Fibroblast of the conjunctiva (primary cell): ENCODE measurements around the gene SND1.

Source experiments
- DNase-seq: peaks from one replicate; pipeline ENCODE4 v3.0.0-alpha.2; 2010; ENCODE audit warnings: low read depth

The SND1 gene

DNA sequence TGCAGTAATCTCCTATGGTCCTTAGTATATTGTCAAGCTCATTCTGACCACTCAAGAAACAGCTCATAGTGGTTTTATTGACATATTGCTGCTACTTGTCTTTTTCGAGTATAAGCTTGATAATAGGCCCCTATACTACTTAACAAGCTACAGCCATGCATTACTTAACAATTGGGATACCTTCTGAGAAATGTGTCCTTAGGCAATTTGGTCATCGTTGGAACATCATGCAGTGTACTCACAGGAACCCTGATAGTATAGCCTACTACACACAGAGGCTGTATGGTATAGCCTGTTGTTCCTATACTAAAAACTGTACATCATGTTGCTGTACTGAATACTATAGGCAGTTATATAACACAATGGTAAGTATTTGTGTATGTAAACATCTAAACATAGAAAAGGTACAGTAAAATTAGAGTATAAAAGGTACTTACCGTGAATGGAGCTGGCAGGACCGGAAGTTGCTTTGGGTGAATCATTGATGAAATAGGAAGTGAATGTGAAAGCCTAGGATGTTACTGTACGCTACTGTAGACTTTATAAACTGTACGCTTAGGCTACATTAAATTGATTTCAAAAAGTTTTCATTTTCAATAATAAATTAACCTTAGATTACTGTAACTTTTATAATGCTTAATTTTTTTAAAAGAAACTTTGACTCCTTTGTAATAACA lies 218.4 kb downstream of the SND1 start:
- no peak for DNase-seq

DNA sequence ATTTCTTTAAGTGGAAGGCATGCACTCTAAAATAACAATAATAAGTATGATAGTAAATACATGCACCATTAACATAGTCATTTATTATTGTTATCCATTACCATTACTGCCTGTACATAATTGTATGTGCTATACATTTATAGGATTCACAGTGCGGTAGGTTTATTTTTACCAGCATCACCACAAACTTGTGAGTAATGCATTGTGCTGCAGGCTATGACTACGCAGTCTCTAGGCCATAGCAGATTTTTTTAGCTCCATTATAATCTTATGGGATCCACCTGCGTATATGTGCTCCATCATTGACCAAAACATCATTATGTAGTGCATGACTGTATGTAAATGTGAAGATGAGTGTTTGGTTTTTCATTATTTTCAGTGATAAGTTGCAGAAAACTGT lies 219.2 kb downstream of the SND1 start:
- DNase-seq = no peak

DNA sequence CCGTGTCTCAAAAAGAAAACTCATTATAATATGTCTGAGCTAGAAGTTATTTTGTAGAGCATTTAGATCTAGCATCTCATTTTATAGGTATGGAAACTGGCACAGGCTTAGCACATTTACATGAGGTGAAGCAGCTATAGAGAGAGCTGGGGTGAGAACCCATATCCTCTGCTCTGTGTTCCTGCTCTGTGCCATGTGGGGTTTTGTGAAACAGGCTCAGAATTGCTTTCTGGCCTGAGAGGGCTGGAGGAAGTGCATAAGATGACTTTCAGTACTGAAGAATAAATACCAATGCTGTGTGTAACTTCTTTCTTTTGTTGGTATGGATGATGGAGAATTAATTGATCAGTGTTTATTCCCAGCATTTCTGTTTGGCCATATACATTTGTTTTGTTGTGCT lies 220.1 kb downstream of the SND1 start:
- DNase-seq = no peak

- no peak for DNase-seq
Observed at GRCh38 chr7:127873151-127873550, 221.2 kb downstream of the SND1 start.

GRCh38 chr7:127873715-127874636 lies 222.0 kb downstream of the SND1 start:
- DNase-seq = no peak

DNA sequence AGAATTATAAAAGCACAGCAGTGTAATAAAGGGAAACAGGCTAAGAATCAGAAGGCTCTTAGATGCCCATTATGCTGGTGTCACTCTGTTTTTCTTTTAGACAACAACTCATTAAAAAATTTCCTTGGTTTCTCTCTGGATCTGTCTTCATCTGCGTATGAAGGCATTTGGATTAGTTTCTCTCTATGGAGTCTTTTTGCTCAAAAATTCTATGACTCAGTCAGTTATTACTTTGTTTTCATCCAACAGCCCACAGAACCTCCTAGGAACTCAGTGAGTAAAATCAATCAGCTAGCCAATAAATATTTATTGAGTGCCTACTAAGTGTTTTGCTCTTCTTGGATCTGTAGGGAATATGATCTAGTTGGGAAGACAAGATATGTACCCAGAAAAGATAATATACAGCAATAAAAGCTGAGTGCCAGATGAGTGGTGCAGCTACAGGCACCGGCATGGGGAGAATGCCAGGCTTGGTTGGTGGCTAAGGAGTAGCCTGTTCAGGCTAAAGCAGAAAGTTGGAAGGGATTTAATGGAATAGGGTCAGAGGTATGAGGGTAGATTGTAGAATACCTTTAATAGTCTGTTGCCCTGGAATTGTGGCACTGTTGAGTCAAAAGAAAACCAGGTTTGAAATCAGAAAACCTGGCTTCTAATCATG lies 223.1 kb downstream of the SND1 start:
- no peak for DNase-seq

DNA sequence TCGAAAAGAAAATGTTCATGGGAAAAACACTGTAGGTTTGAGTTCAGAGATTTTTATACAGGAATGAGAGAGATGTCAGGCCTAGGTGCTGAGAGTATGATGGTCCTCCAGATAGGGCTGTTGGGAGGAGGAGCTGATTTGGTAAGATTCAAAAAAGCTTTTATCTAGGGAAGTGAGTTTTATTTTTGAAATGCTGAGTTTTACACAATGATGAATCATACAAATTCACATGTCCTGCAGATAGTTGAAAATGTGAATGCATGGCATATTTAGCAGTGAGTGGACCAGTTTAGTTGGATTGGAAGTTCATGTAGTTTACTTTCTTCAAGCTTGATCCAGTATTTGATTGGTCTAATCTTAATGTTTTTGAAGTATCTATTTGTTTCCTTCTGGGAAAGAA lies 224.4 kb downstream of the SND1 start:
- no peak for DNase-seq

DNA sequence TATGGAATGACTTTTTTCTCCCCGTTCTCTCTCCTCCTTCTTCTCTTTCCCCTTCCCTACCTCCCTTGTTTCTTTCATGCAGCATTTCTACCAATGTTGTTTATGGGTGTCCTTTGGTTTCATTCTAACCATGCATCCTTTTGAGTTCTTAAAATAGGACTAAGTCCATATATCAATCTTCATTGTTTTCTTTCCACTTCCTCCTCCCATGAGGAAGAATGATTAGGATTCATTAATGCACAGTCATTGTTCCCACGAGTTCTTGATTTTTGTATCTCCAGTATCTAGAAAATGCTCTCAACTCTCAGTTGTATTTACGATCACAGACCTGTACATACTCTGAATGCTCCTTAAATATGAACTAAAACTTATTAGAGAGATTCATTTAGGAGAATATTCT lies 226.0 kb downstream of the SND1 start:
- no peak for DNase-seq

- no peak for DNase-seq
Observed at GRCh38 chr7:127878791-127879190, 226.8 kb downstream of the SND1 start.

DNA sequence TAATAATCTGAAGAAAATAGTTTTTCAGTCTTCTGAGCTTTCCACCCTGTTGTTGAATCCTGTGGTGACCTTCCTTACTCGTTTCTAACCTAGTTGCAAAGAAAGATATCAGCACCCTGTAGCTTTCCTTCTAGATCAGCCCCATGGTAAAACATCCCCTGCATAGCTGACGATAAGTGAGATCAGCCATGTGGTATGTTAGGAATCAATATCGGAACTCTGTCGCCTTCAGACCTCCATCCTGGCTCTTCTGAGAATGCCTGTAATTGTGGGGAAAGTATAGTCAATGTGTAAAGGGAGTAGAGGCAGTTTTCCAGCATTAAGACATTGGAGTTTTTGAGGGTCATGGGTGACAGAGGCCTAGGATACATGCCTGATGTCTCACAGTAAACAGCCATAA lies 227.4 kb downstream of the SND1 start:
- no peak for DNase-seq

- DNase-seq = no peak
Observed at GRCh38 chr7:127879942-127880341, 227.9 kb downstream of the SND1 start.

DNA sequence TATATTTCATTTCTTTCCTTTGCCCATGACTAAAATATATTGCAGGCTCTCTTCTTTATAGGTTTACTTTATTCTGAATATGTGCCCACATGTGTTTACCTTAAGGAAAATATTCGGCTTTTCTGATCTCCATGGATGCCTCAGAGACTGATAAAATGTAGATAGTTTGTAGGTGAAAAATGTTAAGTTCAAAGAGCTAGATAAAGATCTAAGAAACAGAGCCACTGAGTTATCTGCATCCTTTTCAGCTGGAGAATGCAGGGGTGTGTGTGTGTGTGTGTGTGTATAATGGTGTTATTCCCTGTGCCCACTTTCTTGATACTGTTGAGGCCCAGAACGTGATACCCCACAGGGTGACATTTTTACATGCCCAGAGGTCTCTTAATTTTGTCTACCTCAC lies 228.5 kb downstream of the SND1 start:
- no peak for DNase-seq

DNA sequence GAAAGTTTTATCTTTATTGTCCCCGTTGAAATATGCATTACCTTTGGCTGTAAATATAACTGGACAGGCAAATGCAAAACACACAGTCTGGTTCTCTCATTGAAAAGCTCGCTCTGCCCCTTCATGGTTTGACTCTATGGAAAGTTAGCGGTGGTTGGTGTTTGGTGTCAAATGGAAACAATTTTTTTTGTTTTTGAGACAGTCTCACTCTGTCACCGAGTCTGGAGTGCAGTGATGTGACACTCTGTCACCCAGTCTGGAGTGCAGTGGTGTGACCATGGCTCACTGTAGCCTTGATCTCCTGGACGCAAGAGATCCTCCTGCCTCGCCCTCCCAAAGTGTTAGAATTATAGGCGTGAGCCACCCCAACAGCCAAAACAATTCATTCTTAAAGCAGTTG lies 229.6 kb downstream of the SND1 start:
- DNase-seq = no peak

DNA sequence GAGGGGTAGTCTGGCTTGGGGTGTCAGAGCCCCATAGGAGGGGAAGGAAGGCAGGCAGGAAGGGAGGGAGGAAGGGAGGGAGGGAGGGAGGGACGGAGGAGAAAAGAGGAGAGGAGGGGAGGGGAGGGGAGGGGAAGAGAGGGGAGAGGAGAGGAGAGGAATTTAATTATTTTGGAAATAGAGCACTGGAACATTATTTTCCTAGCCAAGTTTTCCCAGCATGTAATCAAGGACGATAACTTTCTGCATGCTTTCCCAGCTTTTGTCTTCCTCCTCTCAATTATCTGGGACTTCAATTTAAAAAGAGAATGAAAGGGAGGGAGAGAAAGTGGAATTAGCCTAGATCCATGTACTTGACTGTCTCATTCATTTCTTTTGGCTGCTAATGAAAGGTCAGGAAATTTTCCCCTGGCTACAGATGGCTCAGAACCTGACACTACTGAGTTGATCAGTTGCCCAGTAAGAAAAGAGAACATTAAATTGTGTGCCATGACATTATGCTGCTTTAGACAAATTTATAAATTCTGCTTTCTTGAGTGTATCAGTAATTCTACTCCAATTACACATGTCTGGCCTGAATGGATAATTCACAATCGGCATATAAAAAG lies 230.4 kb downstream of the SND1 start:
- DNase-seq = no peak

GRCh38 chr7:127884066-127884559 lies 232.1 kb downstream of the SND1 start:
- no peak for DNase-seq

GRCh38 chr7:127885222-127885772 lies 233.3 kb downstream of the SND1 start:
- DNase-seq = no peak

DNA sequence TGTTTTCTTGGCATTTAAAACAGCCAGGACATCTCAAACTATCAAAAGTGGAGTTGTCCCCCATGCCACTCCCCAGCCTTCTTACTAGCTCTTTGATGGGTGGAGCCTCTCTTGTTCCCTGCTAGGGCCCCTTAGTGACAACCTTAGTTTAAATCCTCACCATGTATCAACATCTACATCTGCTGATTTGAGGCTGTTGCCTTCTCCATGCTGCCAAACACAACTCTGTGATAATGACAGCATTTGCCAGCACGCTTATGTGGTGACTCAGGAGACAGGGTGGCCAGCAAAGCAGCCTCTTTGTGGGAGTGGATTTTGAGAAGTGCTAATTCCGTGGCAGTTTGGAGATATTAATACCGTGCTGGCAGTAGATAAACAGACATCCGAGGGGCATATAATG lies 233.8 kb downstream of the SND1 start:
- peak; percentile 42 for DNase-seq

GRCh38 chr7:127886248-127886647 lies 234.3 kb downstream of the SND1 start:
- no peak for DNase-seq

DNA sequence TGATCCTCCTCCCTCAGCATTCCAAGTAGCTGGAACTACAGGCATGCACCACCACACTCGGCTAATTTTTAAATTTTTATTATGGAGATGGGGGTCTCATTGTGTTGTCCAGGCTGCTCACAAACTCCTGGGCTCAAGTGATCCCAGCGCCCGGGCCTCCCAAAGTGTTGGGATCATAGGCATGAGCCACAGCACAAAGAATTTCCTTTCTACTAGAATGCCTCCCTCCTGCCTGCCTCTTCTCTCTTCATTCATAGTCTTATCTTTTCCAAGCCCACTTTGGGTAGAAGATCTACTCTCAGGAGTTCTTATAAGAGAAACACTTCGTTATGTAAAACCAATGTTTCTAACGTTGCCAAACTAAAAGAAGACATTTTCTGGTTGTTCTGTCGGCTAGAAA lies 235.1 kb downstream of the SND1 start:
- no peak for DNase-seq

DNA sequence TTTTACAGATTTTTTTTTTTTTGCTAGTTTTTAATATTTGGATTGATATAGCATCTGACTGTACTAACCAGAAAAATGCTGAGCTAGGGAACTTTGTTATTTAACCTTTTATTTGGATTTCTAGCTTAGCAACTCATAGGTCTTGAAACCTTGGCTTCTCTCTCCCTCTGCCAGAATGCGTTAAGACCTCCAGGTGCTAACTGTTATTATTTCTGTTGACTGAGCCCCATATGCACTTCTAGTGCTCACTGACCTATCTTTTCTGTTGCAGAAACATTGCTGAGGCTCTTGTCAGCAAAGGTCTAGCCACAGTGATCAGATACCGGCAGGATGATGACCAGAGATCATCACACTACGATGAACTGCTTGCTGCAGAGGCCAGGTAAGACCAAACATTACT lies 235.6 kb downstream of the SND1 start:
- no peak for DNase-seq

- DNase-seq = no peak
Observed at GRCh38 chr7:127888411-127888810, 236.4 kb downstream of the SND1 start.

- DNase-seq = no peak
Observed at GRCh38 chr7:127888825-127889224, 236.8 kb downstream of the SND1 start.
